ENCODE measurements around the gene ANTKMT.

DNA sequence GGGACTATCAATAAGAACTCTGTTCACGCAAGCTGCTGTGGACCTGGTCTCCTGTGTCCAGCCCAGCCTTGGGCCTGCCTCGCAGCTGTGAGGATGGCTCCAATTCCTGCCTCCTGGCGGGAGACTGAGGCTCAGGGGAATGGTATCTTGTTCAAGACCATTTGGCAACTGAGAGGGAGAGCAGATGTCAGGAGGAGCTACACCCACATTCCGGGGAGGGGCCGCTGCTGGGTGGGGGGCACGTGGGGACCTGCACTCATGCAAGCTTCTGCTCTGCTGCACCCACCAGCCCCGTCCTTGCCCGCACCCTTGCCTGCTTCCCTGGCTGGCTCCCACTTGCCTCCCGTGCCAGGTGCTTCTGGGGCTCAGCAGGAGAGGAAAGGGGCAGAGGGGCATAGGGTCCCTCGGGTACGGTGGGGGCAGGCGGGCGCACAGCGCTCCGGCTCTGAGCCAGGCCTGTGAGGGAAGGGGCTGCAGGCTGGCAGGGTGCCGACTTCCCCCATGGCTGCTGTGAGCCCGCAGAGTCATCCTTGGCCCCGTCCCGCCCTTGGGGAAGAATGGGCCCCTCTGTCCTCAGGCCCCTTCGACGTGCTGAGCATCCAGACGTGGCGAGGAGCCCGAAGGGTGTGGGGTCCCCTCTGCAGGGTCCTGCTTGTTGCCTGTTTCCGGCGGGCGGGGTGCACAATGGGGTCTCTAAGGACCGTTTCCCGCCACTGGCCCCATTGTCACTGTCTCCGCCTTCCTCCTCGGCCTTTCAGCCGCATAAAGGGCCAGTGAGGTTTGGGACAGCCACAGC lies 3.3 kb upstream of the ANTKMT start:
- no peak for TF ChIP-seq CTCF (IDR thresholded peaks at IDR 0.05; ENCODE audit: insufficient read depth, low read length, poor library complexity, severe bottlenecking)
- TF ChIP-seq EZH2phosphoT487 (conservative IDR thresholded peaks at IDR 0.05; ENCODE audit: low read length) = no peak

Measured in SU-DHL-6 (cell line).